ENCODE results near the gene AGO3.

The AGO3 gene

DNA sequence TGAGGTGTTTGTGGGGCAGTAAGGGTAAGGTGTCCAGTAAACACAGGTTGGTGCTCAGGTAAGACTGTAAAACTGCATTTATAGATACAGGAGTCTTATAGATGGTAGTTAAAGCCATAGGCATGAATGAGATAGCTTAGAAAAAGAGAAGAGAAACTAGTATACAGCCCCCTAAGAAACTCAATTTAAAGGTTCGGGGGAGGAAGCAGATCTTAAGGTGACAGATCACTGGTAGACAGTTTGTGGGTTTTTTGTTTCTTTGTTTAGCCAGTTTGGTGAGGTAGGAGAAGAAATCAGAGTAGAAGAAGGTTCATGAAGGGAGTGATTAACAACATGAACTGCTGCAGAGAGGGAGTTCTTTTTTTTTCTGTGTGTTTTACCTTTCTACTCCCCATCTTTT, 6.1 kb upstream of the AGO3 start:
- TF ChIP-seq, protein P1, sequence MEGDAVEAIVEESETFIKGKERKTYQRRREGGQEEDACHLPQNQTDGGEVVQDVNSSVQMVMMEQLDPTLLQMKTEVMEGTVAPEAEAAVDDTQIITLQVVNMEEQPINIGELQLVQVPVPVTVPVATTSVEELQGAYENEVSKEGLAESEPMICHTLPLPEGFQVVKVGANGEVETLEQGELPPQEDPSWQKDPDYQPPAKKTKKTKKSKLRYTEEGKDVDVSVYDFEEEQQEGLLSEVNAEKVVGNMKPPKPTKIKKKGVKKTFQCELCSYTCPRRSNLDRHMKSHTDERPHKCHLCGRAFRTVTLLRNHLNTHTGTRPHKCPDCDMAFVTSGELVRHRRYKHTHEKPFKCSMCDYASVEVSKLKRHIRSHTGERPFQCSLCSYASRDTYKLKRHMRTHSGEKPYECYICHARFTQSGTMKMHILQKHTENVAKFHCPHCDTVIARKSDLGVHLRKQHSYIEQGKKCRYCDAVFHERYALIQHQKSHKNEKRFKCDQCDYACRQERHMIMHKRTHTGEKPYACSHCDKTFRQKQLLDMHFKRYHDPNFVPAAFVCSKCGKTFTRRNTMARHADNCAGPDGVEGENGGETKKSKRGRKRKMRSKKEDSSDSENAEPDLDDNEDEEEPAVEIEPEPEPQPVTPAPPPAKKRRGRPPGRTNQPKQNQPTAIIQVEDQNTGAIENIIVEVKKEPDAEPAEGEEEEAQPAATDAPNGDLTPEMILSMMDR (IDR thresholded peaks at IDR 0.05; ENCODE audit: control insufficient read depth, extremely low read depth, insufficient read depth): no peak
- no peak for DNase-seq (ENCODE audit: low read depth)
- no peak overlapping the region for H3K4me3 ChIP-seq (ENCODE audit: low read depth, low read length)

DNA sequence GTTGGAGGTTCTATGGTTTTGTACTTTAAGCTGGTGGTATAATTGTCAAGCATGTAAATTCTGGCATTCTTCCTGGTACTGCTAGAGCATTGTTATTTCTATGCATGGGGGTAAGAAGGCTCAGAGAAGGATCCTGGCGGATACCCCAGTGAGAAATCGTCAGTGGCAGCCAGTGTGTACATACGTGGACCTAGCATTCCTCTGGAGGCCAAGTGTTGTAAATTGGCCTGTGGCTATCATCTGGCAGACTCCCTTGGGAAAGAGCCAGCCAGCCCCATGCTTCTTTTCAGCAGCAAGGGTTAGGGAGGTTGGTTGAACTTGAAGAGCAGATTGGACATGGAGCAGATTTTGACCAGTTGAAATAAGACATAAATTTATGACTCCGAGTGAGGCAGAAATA, 5.2 kb upstream of the AGO3 start:
- no peak overlapping the region for H3K4me3 ChIP-seq (ENCODE audit: low read depth, low read length)
- peak; percentile 41 for DNase-seq (ENCODE audit: low read depth)
- TF ChIP-seq, protein P1 (IDR thresholded peaks at IDR 0.05; ENCODE audit: control insufficient read depth, extremely low read depth, insufficient read depth): no peak

DNA sequence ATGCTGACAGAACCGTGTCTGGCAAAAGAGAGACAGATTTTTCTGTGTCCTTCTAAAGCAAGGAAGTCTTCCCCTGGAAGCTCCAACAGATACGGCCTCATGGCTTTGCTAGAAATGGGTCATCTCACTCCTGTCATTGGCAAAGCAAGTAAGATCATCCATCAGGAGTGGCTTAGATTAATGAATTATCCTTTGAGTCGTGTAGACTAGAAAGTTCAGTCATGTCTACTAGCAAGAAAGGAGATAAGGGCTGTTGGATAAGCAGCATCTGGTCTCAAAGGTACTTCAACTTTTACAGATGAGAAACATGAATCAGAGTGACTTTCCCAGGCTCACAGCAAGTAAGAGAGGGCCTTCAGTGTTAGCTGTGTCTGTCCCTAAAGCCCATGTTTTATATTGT, 3.4 kb upstream of the AGO3 start:
- no peak for DNase-seq (ENCODE audit: low read depth)
- H3K4me3 ChIP-seq (ENCODE audit: low read depth, low read length): no peak overlapping the region
- TF ChIP-seq, protein P1 (IDR thresholded peaks at IDR 0.05; ENCODE audit: control insufficient read depth, extremely low read depth, insufficient read depth): no peak

DNA sequence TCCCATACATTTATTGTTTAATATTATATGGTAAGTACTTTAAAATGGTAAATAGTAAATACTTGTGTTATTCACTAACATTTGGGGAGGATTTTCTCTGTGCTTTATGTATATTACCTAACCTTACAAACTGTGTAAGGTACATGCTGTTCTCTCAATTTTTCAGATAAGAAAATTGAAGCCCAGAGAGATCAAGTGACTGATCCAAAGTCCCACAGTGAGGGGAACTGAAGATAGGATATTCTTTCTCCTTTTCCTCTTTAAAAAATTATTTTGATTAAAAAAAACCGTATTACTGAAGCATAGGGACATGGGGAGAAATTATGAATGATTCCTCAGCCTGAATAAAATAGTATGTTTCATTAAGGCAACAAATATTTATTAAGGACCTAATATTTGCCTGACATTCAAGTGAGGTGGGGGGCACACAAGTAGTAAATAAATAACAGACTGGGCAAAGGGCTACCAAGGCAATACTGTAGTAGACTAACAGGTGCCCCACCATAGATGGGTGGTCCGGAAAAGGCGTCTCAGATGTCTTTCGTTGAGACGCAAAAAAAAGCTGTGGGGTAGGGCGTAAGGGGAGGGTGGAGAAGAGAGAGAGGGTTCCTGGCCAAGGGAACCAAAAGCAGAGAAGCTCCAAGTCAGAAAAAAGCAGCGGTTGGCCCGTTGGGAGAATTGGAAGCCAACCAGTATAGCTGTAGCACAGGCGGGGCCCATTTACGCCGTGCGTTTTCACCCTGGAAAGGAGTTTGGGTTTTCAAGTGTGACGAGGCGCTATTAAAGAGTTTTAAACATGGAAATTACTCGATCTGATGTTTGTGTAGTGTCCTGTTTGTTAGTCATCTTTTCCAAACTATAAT, 944 bp upstream of the AGO3 start:
- TF ChIP-seq, protein P1 (IDR thresholded peaks at IDR 0.05; ENCODE audit: control insufficient read depth, extremely low read depth, insufficient read depth): no peak
- H3K4me3 ChIP-seq (ENCODE audit: low read depth, low read length): peak overlapping the region; percentile 58
- peak; percentile 13 for DNase-seq (ENCODE audit: low read depth)

DNA sequence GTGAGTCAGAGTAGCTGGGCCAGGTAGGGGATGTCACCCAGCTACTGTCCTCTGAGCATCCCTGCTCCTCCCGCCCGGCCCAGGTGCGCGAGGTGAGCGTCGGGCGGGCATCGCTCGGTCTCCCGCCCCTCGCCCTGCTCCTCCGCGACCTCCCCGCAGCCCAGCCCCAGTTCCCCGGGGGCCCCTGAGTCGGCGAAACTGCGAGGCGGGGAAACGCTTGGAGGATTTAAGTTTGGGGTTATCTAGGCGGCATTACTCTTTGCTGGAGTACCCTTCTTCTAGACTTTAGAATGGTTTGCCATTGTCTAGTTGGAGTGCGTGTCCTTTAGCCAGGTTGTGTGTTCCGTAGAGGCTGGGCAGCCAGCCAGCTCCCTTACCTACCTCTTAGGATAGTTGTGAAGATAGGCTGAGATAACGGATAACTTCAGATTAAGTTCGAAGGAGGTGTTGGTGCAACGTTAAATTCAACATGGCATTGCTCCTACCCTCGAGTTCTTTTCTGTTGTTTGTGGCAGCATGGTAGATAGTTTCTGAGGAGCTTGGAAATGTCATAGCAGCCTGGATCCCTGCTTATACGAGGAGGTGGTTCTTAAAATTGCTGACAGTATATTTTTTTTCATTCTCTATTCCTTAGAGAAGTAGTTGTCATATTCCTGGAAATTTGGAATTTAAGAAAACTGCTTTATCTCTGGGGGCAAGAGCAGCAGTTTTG, 697 bp downstream of the AGO3 start:
- TF ChIP-seq, protein P1 (IDR thresholded peaks at IDR 0.05; ENCODE audit: control insufficient read depth, extremely low read depth, insufficient read depth): no peak
- H3K4me3 ChIP-seq (ENCODE audit: low read depth, low read length): peak overlapping the region; percentile 58
- DNase-seq (ENCODE audit: low read depth): no peak

DNA sequence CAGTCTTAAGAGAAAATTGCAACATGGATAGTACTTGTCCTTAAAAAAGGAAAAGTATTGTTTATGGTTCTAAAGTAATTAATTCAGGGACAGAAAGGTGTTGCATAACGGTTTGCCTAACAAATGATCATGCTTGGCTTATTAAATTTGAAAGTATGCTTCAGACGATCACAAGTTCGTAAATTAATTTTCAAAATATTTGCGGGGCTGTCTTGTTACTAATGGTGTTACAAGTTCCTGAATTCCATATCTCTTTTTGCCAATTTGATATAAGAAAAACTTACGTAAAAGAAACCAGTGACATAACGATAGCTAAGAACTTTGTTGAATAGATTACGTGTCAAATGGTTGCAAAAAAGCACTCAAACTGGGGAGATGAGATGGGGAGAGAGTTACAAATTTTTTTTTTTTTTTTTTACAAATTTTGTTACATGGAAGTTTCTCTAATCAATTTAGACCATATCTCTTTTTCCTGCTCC, 1.3 kb downstream of the AGO3 start:
- TF ChIP-seq, protein P1 (IDR thresholded peaks at IDR 0.05; ENCODE audit: control insufficient read depth, extremely low read depth, insufficient read depth): no peak
- DNase-seq (ENCODE audit: low read depth): no peak
- peak overlapping the region; percentile 58 for H3K4me3 ChIP-seq (ENCODE audit: low read depth, low read length)

All from LNCaP clone FGC (cell line).